RPMI8226 (cell line): ENCODE measurements around the gene FXYD4.
"Not testable (repeated sequence)": the region's sequence is repeated elsewhere in the genome, so short reads cannot be mapped to it uniquely, and the experiment has no call there.

ENCODE experiments used
- DNase-seq: peaks from one replicate; pipeline ENCODE4 v3.0.0-alpha.2; 2015

Gene FXYD4

DNA sequence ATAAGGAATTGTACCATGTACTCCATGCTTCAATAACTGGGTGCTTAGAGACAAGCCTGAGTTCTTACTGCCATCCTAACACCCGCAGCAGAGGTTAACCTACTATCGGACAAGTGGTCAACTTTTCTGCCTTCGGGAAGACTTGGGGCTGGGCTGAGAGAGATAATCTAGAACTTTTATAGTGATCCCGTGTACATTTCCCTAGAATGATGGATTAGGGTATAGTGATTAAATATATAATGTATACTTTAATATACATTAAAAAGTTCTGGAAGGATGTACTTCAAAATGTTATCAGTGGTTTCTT is 49.7 kb downstream of the FXYD4 start:
- DNase-seq = no peak

DNA sequence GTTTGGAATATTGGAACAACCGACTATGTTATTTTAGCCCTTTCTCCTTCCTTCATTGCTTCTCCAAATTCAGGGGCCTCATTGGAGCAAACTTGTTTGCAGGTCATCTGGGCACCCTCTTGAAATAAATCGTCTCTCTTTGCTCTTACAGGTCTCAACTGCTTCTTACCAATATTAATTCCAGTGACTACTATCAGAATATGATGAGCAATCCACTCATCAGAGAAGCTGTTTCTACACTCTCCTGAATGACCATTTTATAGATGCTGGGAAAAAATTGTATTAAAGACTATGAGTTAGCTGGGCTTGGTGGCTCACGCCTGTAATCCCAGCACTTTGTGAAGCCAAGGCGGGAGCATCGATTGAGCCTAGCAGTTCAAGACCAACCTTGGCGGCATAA is 50.1 kb downstream of the FXYD4 start:
- DNase-seq = no peak

DNA sequence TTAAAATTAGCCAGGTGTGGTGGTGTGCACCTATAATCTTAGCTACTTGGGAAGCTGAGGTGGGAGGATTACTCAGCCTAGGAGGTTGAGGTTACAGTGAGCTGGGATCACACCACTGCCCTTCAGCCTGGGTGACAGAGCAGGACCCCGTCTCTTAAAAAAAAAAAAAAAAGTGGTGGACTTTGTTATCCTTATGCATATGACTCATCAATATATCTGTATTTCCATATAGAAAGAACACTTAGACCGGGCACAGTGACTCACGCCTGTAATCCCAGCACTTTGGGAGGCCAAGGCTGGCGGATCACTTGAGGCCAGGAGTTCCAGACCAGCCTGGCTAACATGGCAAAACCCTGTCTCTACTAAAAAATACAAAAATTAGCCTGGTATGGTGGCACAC is 50.5 kb downstream of the FXYD4 start:
- not testable (repeated sequence) for DNase-seq

- DNase-seq = no peak
Observed at GRCh38 chr10:43424416-43424815, 53.0 kb downstream of the FXYD4 start.
